AG09319 (cell line): ENCODE measurements around the gene SLC19A1.

Experiments used
- DNase-seq: peaks from one replicate; pipeline ENCODE4 v3.0.0-alpha.2; 2010; ENCODE audit warnings: low read depth; ENCODE audit errors: extremely low read depth
- CTCF ChIP-seq: IDR thresholded peaks from 2 replicates; pipeline ENCODE4 v1.5.1; 2011; ENCODE audit warnings: low read depth, mild to moderate bottlenecking, inconsistent platforms, low read length, moderate library complexity

SLC19A1 gene

GRCh38 chr21:45542242-45542666 lies at the start of gene SLC19A1:
SLC19A1 (minus strand) TSS chr21:45542440; CDS start chr21:45537959, 4,481 bp downstream.
- DNase-seq: no peak
- TF ChIP-seq CTCF: no peak; the same call in 1 of the 2 replicates

GRCh38 chr21:45591619-45592207 lies 49.5 kb upstream of the SLC19A1 start:
- no peak for TF ChIP-seq CTCF
- DNase-seq: no peak

- no peak for TF ChIP-seq CTCF
- DNase-seq: no peak
These were observed 48.7 kb upstream of the SLC19A1 start for GRCh38 chr21:45590726-45591618.

GRCh38 chr21:45590246-45590725 lies 48.0 kb upstream of the SLC19A1 start:
- DNase-seq: no peak
- TF ChIP-seq CTCF: no peak

GRCh38 chr21:45589686-45590245 lies 47.5 kb upstream of the SLC19A1 start:
- no peak for TF ChIP-seq CTCF
- no peak for DNase-seq

- no peak for DNase-seq
- no peak for TF ChIP-seq CTCF
These were observed 46.7 kb upstream of the SLC19A1 start for GRCh38 chr21:45588871-45589491.
